ENCODE results near the gene BTBD2. TPM values are rescaled to one million over a fixed set of nuclear protein-coding genes. Genes with fewer than 3 reads are reported as not detected.

The BTBD2 gene
- total RNA-seq, 1 donor from 2014 or later: 28.7 TPM

DNA sequence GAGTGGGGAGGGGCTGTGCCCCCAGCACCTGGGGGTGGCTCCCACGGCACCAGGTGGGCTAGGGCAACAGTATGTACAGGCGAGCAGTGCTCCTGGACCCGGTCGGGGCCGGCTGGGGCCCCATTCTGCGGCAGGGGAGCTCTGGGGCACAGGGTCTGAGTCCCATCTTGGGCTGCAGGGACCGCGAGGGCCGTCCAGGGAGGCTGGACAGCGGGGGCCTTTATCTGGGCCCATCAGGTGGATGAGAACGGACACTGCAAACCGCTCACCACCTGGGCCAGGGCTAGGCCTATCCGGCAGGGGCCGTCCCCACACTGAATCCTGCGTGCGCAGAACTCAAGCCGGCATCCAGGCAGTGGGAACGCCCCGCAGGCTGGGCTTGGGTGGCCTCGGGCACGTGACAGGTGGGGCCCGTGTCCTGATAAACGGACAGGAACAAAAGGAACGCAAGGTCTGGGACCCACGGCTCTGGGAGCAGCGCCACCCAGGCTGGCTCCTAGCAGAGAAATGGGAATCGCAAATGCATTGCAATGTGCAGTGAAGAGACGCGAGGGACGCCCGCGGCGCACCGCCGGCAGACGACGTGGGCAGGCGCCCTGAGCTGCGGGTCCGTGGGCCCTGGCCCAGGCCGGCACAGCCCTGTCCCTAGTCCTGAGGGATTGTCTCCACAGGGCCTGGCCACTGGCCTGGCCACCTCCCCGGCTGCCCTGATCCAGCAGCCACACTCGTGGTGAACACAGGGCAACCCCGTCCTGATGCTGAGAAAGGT lies 29.7 kb downstream of the BTBD2 start:
- Histone ChIP-seq H3K4me3 (ENCODE audit: low read length in 3 of 3) (no peak overlapping the region), H3K27ac (ENCODE audit: low read depth, low read length) (no peak overlapping the region), H3K36me3 (ENCODE audit: control insufficient read depth in 3 of 3, insufficient read depth in 3 of 3, low read length in 3 of 3) (peaks cover 46 to 60% (median 49%) of the 10 kb centered on the region in 3 donors), H3K9me3 (ENCODE audit: control insufficient read depth in 3 of 3, low read length in 3 of 3) (no peaks in the 10 kb centered on the region), H3K9ac (ENCODE audit: low read depth in 1 of 3, low read length in 3 of 3) (no peak overlapping the region), H3K4me1 (ENCODE audit: control insufficient read depth in 3 of 3, insufficient read depth in 3 of 3, low read length in 3 of 3) (no peaks in the 10 kb centered on the region), H3K27me3 (ENCODE audit: control insufficient read depth in 3 of 3, insufficient read depth in 3 of 3, low read length in 3 of 3) (no peaks in the 10 kb centered on the region)

DNA sequence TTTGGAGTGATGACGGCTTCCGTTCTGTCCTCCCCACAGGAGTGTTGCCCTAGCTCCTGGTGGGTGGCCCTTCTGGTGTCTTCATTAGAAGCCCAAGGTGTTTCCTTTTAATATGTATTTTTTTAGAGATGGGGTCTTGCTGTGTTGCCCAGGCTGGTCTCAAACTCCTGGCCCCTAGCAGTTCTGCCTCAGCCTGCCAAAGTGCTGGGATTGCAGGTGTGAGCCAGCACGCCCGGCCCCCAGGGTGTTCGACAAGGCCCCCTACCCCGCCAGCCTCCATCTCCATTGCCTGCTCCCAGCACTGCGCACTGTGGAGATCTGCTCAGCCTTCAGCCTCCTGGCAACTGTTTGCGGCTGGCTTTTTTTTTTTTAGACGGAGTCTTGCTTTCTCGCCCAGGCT lies 31.2 kb downstream of the BTBD2 start:
- H3K36me3 ChIP-seq (ENCODE audit: control insufficient read depth in 3 of 3, insufficient read depth in 3 of 3, low read length in 3 of 3): peaks cover 34 to 49% (median 39%) of the 10 kb centered on the region in 3 donors
- no peaks in the 10 kb centered on the region for H3K4me1 ChIP-seq (ENCODE audit: control insufficient read depth in 3 of 3, insufficient read depth in 3 of 3, low read length in 3 of 3)
- no peak overlapping the region for H3K27ac ChIP-seq (ENCODE audit: low read depth, low read length)
- no peak overlapping the region for H3K4me3 ChIP-seq (ENCODE audit: low read length in 3 of 3)
- H3K9ac ChIP-seq (ENCODE audit: low read depth in 1 of 3, low read length in 3 of 3): no peak overlapping the region
- H3K9me3 ChIP-seq (ENCODE audit: control insufficient read depth in 3 of 3, low read length in 3 of 3): no peaks in the 10 kb centered on the region
- no peaks in the 10 kb centered on the region for H3K27me3 ChIP-seq (ENCODE audit: control insufficient read depth in 3 of 3, insufficient read depth in 3 of 3, low read length in 3 of 3)

DNA sequence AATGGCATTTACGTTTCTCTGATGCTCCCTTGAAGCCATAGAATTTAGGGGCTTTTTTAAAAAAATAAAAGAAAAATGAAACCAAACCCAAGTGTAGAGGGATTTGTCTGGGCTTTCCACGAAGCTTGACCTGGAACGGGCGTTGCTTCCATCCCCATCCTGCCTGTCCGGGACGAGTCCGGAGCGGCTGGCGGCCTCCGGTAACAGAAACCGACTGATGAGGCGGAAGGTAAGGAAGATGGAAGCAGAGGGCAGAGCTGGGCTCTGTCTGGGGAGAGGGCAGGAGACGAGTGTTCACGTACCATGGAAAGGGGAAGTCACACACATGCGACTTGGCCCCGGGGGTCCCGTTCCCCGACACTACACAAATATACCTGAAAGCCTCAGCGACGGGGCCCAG lies 34.3 kb downstream of the BTBD2 start:
- Histone ChIP-seq H3K27ac (ENCODE audit: low read depth, low read length) (no peak overlapping the region), H3K27me3 (ENCODE audit: control insufficient read depth in 3 of 3, insufficient read depth in 3 of 3, low read length in 3 of 3) (no peaks in the 10 kb centered on the region), H3K4me1 (ENCODE audit: control insufficient read depth in 3 of 3, insufficient read depth in 3 of 3, low read length in 3 of 3) (no peaks in the 10 kb centered on the region), H3K4me3 (ENCODE audit: low read length in 3 of 3) (no peak overlapping the region), H3K9me3 (ENCODE audit: control insufficient read depth in 3 of 3, low read length in 3 of 3) (no peaks in the 10 kb centered on the region), H3K9ac (ENCODE audit: low read depth in 1 of 3, low read length in 3 of 3) (no peak overlapping the region), H3K36me3 (ENCODE audit: control insufficient read depth in 3 of 3, insufficient read depth in 3 of 3, low read length in 3 of 3) (peaks cover 19 to 31% (median 25%) of the 10 kb centered on the region in 3 donors)

DNA sequence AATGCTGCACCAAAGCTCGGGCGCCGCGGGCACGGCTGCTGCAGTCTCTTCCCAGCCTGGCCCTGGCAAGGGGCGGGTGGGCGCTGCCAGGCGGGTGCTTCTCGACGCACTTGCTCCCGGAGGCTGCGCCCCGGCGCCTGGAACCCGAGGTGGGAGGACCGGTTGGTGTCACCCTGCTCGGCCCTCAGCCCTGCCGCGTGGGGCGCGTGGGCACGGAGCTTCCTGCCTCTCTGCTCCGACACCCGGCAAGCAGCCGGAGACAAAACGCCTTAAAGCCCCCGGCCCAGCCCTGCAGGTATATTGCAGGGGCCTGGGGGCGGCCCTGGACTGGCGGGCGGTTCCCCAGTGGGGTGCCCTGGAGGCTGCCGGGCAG lies 34.7 kb downstream of the BTBD2 start:
- Histone ChIP-seq H3K4me1 (ENCODE audit: control insufficient read depth in 3 of 3, insufficient read depth in 3 of 3, low read length in 3 of 3) (no peaks in the 10 kb centered on the region), H3K36me3 (ENCODE audit: control insufficient read depth in 3 of 3, insufficient read depth in 3 of 3, low read length in 3 of 3) (peaks cover 16 to 26% (median 20%) of the 10 kb centered on the region in 3 donors), H3K27ac (ENCODE audit: low read depth, low read length) (no peak overlapping the region), H3K9ac (ENCODE audit: low read depth in 1 of 3, low read length in 3 of 3) (no peak overlapping the region), H3K9me3 (ENCODE audit: control insufficient read depth in 3 of 3, low read length in 3 of 3) (no peaks in the 10 kb centered on the region), H3K4me3 (ENCODE audit: low read length in 3 of 3) (no peak overlapping the region), H3K27me3 (ENCODE audit: control insufficient read depth in 3 of 3, insufficient read depth in 3 of 3, low read length in 3 of 3) (no peaks in the 10 kb centered on the region)

DNA sequence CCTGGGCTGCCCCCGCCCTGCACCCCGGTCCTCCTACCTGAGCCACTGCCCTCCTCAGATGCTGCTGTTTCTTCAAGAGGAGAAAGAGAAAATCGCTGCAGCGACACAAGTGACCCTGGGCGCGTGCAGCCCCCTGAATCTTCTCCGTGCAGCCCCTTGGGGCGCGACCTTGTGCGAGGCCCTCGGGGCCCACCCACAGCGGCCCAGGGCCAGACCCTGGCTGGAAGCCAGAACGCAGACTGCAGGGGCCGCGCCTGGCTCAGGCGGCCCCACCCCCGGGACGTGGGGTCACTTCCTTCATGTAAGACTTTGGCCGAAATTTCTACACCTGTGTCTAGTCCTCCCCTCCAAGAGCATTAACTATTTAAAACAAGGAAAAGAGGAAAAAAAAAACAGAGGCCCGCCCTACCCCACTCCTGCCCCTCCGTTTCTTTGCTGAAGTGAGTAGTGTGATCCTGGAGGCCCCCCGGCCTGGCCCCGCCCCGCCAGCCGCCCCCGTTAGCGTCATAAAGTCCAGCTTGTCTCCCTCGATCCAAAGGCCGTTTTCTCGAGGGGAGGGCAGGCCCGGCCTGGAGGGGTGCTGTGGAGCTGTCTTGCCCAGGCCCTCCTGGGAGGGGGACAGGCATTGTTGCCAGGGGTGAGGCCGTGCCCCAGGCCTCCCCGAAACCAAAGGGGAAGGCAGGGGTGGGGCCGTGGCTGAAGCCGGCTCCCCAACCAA lies 35.3 kb downstream of the BTBD2 start:
- no peaks in the 10 kb centered on the region for H3K9me3 ChIP-seq (ENCODE audit: control insufficient read depth in 3 of 3, low read length in 3 of 3)
- H3K4me3 ChIP-seq (ENCODE audit: low read length in 3 of 3): no peak overlapping the region
- peaks cover 16 to 24% (median 19%) of the 10 kb centered on the region in 3 donors for H3K36me3 ChIP-seq (ENCODE audit: control insufficient read depth in 3 of 3, insufficient read depth in 3 of 3, low read length in 3 of 3)
- no peaks in the 10 kb centered on the region for H3K27me3 ChIP-seq (ENCODE audit: control insufficient read depth in 3 of 3, insufficient read depth in 3 of 3, low read length in 3 of 3)
- no peak overlapping the region for H3K27ac ChIP-seq (ENCODE audit: low read depth, low read length)
- no peak overlapping the region for H3K9ac ChIP-seq (ENCODE audit: low read depth in 1 of 3, low read length in 3 of 3)
- no peaks in the 10 kb centered on the region for H3K4me1 ChIP-seq (ENCODE audit: control insufficient read depth in 3 of 3, insufficient read depth in 3 of 3, low read length in 3 of 3)

DNA sequence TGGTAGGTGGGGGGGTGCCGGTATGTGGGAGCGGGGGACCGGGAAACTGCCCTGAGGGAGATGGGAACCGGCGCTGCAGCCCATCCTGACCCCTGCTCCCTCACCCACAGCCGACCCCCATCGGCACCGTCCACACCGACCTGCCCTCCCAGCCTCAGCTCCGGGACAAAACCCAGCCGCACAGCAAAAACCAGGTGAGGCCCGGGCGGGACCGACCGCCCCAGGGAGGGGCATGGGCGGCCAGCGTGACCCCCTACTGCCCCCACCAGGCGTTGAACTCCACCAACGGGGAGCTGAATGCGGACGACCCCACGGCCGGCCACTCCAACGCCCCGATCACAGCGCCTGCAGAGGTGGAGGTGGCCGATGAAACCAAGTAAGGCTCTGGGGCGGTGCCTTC lies 35.9 kb downstream of the BTBD2 start:
- peaks cover 13 to 23% (median 15%) of the 10 kb centered on the region in 3 donors for H3K36me3 ChIP-seq (ENCODE audit: control insufficient read depth in 3 of 3, insufficient read depth in 3 of 3, low read length in 3 of 3)
- no peaks in the 10 kb centered on the region for H3K4me1 ChIP-seq (ENCODE audit: control insufficient read depth in 3 of 3, insufficient read depth in 3 of 3, low read length in 3 of 3)
- no peaks in the 10 kb centered on the region for H3K27me3 ChIP-seq (ENCODE audit: control insufficient read depth in 3 of 3, insufficient read depth in 3 of 3, low read length in 3 of 3)
- no peaks in the 10 kb centered on the region for H3K9me3 ChIP-seq (ENCODE audit: control insufficient read depth in 3 of 3, low read length in 3 of 3)
- no peak overlapping the region for H3K4me3 ChIP-seq (ENCODE audit: low read length in 3 of 3)
- H3K27ac ChIP-seq (ENCODE audit: low read depth, low read length): no peak overlapping the region
- no peak overlapping the region for H3K9ac ChIP-seq (ENCODE audit: low read depth in 1 of 3, low read length in 3 of 3)

DNA sequence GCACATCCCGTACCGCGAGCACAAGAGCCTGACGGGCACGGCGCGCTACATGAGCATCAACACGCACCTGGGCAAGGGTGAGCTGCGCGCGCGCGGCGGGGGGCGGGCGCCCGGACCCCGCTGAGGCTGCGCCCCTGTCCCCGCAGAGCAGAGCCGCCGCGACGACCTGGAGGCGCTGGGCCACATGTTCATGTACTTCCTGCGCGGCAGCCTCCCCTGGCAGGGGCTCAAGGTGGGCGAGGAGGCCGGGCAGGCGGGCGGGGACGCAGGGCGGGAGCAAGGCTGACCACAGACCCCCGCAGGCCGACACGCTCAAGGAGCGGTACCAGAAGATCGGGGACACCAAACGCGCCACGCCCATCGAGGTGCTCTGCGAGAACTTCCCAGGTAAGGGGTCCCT lies 36.5 kb downstream of the BTBD2 start:
- peaks cover 13 to 25% (median 19%) of the 10 kb centered on the region in 3 donors for H3K36me3 ChIP-seq (ENCODE audit: control insufficient read depth in 3 of 3, insufficient read depth in 3 of 3, low read length in 3 of 3)

DNA sequence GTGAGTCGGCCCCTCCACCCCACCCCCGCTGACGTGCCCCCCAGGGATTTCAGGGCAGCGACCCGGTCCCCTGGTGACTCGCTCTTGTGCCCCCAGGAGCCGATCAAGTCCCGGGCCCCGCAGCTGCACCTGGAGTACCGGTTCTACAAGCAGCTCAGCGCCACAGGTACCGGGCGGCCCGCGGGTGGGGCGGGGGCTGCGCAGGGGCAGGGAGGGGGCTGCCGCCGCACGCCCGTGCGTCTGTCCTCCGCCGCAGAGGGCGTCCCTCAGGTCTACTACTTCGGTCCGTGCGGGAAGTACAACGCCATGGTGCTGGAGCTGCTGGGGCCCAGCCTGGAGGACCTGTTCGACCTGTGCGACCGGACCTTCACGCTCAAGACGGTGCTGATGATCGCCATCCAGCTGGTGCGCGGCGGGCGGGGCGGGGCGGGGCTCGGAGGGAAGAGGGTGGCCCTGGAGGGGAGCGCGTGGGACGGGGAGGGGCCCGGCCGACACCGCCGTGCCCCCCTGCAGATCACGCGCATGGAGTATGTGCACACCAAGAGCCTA lies 37.1 kb downstream of the BTBD2 start:
- Histone ChIP-seq H3K27me3 (ENCODE audit: control insufficient read depth in 3 of 3, insufficient read depth in 3 of 3, low read length in 3 of 3) (no peaks in the 10 kb centered on the region), H3K4me1 (ENCODE audit: control insufficient read depth in 3 of 3, insufficient read depth in 3 of 3, low read length in 3 of 3) (no peaks in the 10 kb centered on the region), H3K27ac (ENCODE audit: low read depth, low read length) (no peak overlapping the region), H3K4me3 (ENCODE audit: low read length in 3 of 3) (no peak overlapping the region), H3K9me3 (ENCODE audit: control insufficient read depth in 3 of 3, low read length in 3 of 3) (no peaks in the 10 kb centered on the region), H3K9ac (ENCODE audit: low read depth in 1 of 3, low read length in 3 of 3) (no peak overlapping the region), H3K36me3 (ENCODE audit: control insufficient read depth in 3 of 3, insufficient read depth in 3 of 3, low read length in 3 of 3) (peaks cover 13 to 25% (median 19%) of the 10 kb centered on the region in 3 donors)

More for the DNA sequence above, 36.5 kb downstream of the BTBD2 start:
- Histone ChIP-seq H3K4me1 (ENCODE audit: control insufficient read depth in 3 of 3, insufficient read depth in 3 of 3, low read length in 3 of 3) (no peaks in the 10 kb centered on the region), H3K27ac (ENCODE audit: low read depth, low read length) (no peak overlapping the region), H3K9me3 (ENCODE audit: control insufficient read depth in 3 of 3, low read length in 3 of 3) (no peaks in the 10 kb centered on the region), H3K4me3 (ENCODE audit: low read length in 3 of 3) (no peak overlapping the region), H3K27me3 (ENCODE audit: control insufficient read depth in 3 of 3, insufficient read depth in 3 of 3, low read length in 3 of 3) (no peaks in the 10 kb centered on the region), H3K9ac (ENCODE audit: low read depth in 1 of 3, low read length in 3 of 3) (no peak overlapping the region)

DNA sequence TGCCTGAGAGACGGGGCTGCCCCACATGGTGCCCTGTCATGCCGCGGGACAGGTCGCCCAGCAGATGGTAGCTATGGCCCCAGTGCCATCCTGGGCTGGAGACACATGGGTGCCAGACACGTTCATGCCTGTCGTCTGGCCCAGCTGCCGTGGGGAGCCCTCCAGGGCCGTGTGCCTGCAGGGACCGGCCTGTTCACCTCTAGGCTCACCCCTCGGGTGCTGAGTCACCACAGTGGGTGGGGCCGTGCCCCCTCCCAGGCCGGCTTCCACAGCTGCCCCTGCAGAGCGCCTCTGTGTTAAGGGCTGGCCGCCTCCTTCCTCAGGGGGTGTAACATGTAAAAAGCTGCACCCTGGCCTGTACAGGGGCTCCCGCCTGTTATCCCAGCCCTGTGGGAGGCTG lies 38.4 kb downstream of the BTBD2 start:
- Histone ChIP-seq H3K9ac (ENCODE audit: low read depth in 1 of 3, low read length in 3 of 3) (no peak overlapping the region), H3K4me3 (ENCODE audit: low read length in 3 of 3) (no peak overlapping the region), H3K9me3 (ENCODE audit: control insufficient read depth in 3 of 3, low read length in 3 of 3) (no peaks in the 10 kb centered on the region), H3K36me3 (ENCODE audit: control insufficient read depth in 3 of 3, insufficient read depth in 3 of 3, low read length in 3 of 3) (peaks cover 10 to 25% (median 19%) of the 10 kb centered on the region in 3 donors), H3K27me3 (ENCODE audit: control insufficient read depth in 3 of 3, insufficient read depth in 3 of 3, low read length in 3 of 3) (no peaks in the 10 kb centered on the region), H3K4me1 (ENCODE audit: control insufficient read depth in 3 of 3, insufficient read depth in 3 of 3, low read length in 3 of 3) (no peaks in the 10 kb centered on the region), H3K27ac (ENCODE audit: low read depth, low read length) (no peak overlapping the region)

DNA sequence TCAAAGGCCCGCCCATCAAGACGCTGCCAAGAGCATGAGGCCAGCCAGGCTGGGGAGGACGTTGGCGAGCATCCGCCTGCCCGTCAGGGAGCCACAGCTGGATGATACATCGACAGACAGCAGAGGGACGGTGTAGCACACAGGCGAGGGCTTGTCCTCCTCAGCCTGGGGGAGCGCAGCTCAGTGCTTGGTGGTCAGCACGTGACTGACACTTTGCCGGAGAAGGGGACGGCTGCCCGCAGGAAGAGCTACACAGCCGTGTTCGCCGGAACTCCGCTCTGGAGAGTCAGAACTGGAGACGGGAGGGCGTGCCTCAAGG lies 40.4 kb downstream of the BTBD2 start:
- Histone ChIP-seq H3K36me3 (ENCODE audit: control insufficient read depth in 3 of 3, insufficient read depth in 3 of 3, low read length in 3 of 3) (peaks cover 4 to 22% (median 18%) of the 10 kb centered on the region in 3 donors), H3K27ac (ENCODE audit: low read depth, low read length) (no peak overlapping the region)

More for the DNA sequence above, 40.4 kb downstream of the BTBD2 start:
- Histone ChIP-seq H3K9me3 (ENCODE audit: control insufficient read depth in 3 of 3, low read length in 3 of 3) (no peaks in the 10 kb centered on the region), H3K9ac (ENCODE audit: low read depth in 1 of 3, low read length in 3 of 3) (no peak overlapping the region), H3K4me1 (ENCODE audit: control insufficient read depth in 3 of 3, insufficient read depth in 3 of 3, low read length in 3 of 3) (no peaks in the 10 kb centered on the region), H3K4me3 (ENCODE audit: low read length in 3 of 3) (no peak overlapping the region), H3K27me3 (ENCODE audit: control insufficient read depth in 3 of 3, insufficient read depth in 3 of 3, low read length in 3 of 3) (no peaks in the 10 kb centered on the region)
